Upper lobe of left lung (tissue), 4 donors: ENCODE measurements around the gene RMDN2.

Source experiments
- CTCF ChIP-seq, 6 experiments: fragments of 450-650 bp in 4 of 6; fragments of 200-600 bp in 2 of 6; sonication (generic) in 2 of 6; IDR thresholded peaks; one replicate each; pipeline ENCODE4 v1.5.1; 2016 to 2019; ENCODE audit warnings: antibody characterized with exemption in 6 of 6
- EP300 ChIP-seq, 4 donors: sonication (generic); formaldehyde crosslinking; IDR thresholded peaks; one replicate each; pipeline ENCODE4 v1.5.1; 2017; ENCODE audit warnings: antibody characterized with exemption in 4 of 4, control low read depth in 2 of 4
- POLR2A ChIP-seq, 4 donors: fragments of 450-650 bp; IDR thresholded peaks; one replicate each; pipeline ENCODE4 v1.5.1; 2016 to 2017; ENCODE audit warnings: antibody characterized with exemption in 4 of 4, mild to moderate bottlenecking in 2 of 4
- POLR2AphosphoS5 ChIP-seq, 2 donors: sonication (generic); formaldehyde crosslinking; IDR thresholded peaks; one replicate each; pipeline ENCODE4 v1.5.1; 2017; ENCODE audit warnings: antibody characterized with exemption in 2 of 2

GRCh38 chr2:37997629-37998028 is 72.5 kb downstream of the RMDN2 start:
- no peak for TF ChIP-seq POLR2A (IDR thresholded peaks at IDR 0.05)
- no peak for TF ChIP-seq CTCF (IDR thresholded peaks at IDR 0.05)
- no peak for TF ChIP-seq POLR2AphosphoS5 (IDR thresholded peaks at IDR 0.05)
- no peak for TF ChIP-seq EP300 (IDR thresholded peaks at IDR 0.05)
